Activated T-cell treated with anti-CD3 and anti-CD28 coated beads, Interleukin-2, amount 50 U/mL, for 48 hours (primary cell): Measurements from ENCODE around the gene HEXD.
A peak's percentile ranks its signal among the peaks of the same experiment; 100 is the strongest.
"Not testable (repeated sequence)": the region's sequence is repeated elsewhere in the genome, so short reads cannot be mapped to it uniquely, and the experiment has no call there.

ENCODE experiments used
- DNase-seq, 2 experiments: peaks; one replicate each; pipeline ENCODE4 v3.0.0-alpha.2; 2020

Gene HEXD

GRCh38 chr17:82442643-82443464, 24.7 kb downstream of the HEXD start:
- DNase-seq: no peak

- no peak for DNase-seq
These were observed 25.5 kb downstream of the HEXD start for GRCh38 chr17:82443465-82444283.

GRCh38 chr17:82444284-82444893, 26.2 kb downstream of the HEXD start:
- DNase-seq: no peak

- DNase-seq: no peak
These were observed 26.9 kb downstream of the HEXD start for GRCh38 chr17:82444941-82445521.

- no peak for DNase-seq
These were observed 27.4 kb downstream of the HEXD start for GRCh38 chr17:82445542-82445941.

- DNase-seq: no peak
These were observed 28.0 kb downstream of the HEXD start for GRCh38 chr17:82446124-82446523.

GRCh38 chr17:82446649-82447048, 28.5 kb downstream of the HEXD start:
- no peak for DNase-seq

GRCh38 chr17:82447876-82448275, 29.7 kb downstream of the HEXD start:
- DNase-seq: no peak

GRCh38 chr17:82449131-82449882, 31.2 kb downstream of the HEXD start:
- peak; percentile 78 for DNase-seq

GRCh38 chr17:82449883-82450356, 31.8 kb downstream of the HEXD start:
- peak; percentile 69 to 70 for DNase-seq

- peak; percentile 97 to 98 for DNase-seq
These were observed 32.4 kb downstream of the HEXD start, which contains the start of gene CYBC1 for GRCh38 chr17:82450357-82451106. TSS of gene CYBC1 (minus strand) at chr17:82450752. CDS start at chr17:82449254, 1,498 bp downstream.

- no peak for DNase-seq
These were observed 34.0 kb downstream of the HEXD start for GRCh38 chr17:82452162-82452561.

GRCh38 chr17:82453151-82453550, 35.0 kb downstream of the HEXD start:
- not testable (repeated sequence) for DNase-seq

- DNase-seq: not testable (repeated sequence)
These were observed 35.6 kb downstream of the HEXD start for GRCh38 chr17:82453706-82454105.

GRCh38 chr17:82457073-82457928, 39.2 kb downstream of the HEXD start:
- no peak for DNase-seq

- no peak for DNase-seq
These were observed 39.7 kb downstream of the HEXD start for GRCh38 chr17:82457929-82458178.

GRCh38 chr17:82458179-82458884, 40.2 kb downstream of the HEXD start, which contains the start of gene NARF:
TSS of gene NARF (plus strand) at chr17:82458741. CDS start at chr17:82458804, 63 bp downstream.
- peak; percentile 96 to 98 for DNase-seq

GRCh38 chr17:82458885-82459424, 40.8 kb downstream of the HEXD start:
- DNase-seq: no peak

GRCh38 chr17:82459936-82460335, 41.8 kb downstream of the HEXD start:
- DNase-seq: not testable (repeated sequence)
